ENCODE results near the gene CYP2C19. TPM values are rescaled to one million over a fixed set of nuclear protein-coding genes. Genes with fewer than 3 reads are reported as not detected.

The CYP2C19 gene
- total and polyA plus RNA-seq, 9 of the 15 experiments (the other 6 are each of a cell fraction or from before 2014, with no cell fraction given), result not detected

DNA sequence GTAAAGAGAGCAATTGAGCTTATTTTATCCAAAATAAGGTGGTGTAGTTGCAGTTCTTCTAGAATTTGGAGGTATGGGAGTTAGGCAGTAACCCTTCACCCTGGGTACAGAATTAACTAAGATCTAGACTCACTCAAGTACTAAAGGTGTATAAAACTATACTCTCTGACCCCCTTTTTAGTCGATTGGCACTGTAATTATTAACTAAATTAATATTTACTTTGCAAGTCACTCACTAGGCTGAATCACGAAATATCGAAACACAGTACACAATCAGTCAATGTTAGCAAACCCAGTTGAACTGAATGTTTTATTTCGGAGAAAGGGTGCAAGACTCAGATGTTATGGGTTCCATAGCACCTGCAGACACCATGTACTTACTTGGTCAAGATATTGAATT lies 14.6 kb upstream of the CYP2C19 start (continued):
- TF ChIP-seq, protein P1, sequence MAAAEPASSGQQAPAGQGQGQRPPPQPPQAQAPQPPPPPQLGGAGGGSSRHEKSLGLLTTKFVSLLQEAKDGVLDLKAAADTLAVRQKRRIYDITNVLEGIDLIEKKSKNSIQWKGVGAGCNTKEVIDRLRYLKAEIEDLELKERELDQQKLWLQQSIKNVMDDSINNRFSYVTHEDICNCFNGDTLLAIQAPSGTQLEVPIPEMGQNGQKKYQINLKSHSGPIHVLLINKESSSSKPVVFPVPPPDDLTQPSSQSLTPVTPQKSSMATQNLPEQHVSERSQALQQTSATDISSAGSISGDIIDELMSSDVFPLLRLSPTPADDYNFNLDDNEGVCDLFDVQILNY (CRISPR knock-in tag; IDR thresholded peaks at IDR 0.05), result no peak
- TF ChIP-seq, protein P2, sequence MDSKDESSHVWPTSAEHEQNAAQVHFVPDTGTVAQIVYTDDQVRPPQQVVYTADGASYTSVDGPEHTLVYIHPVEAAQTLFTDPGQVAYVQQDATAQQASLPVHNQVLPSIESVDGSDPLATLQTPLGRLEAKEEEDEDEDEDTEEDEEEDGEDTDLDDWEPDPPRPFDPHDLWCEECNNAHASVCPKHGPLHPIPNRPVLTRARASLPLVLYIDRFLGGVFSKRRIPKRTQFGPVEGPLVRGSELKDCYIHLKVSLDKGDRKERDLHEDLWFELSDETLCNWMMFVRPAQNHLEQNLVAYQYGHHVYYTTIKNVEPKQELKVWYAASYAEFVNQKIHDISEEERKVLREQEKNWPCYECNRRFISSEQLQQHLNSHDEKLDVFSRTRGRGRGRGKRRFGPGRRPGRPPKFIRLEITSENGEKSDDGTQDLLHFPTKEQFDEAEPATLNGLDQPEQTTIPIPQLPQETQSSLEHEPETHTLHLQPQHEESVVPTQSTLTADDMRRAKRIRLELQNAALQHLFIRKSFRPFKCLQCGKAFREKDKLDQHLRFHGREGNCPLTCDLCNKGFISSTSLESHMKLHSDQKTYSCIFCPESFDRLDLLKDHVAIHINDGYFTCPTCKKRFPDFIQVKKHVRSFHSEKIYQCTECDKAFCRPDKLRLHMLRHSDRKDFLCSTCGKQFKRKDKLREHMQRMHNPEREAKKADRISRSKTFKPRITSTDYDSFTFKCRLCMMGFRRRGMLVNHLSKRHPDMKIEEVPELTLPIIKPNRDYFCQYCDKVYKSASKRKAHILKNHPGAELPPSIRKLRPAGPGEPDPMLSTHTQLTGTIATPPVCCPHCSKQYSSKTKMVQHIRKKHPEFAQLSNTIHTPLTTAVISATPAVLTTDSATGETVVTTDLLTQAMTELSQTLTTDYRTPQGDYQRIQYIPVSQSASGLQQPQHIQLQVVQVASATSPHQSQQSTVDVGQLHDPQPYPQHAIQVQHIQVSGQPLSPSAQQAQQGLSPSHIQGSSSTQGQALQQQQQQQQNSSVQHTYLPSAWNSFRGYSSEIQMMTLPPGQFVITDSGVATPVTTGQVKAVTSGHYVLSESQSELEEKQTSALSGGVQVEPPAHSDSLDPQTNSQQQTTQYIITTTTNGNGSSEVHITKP (IDR thresholded peaks at IDR 0.05; ENCODE audit: partially characterized antibody), result no peak
- TF ChIP-seq DNMT1 (IDR thresholded peaks at IDR 0.05) (no peak), GABPA (tag; conservative IDR thresholded peaks at IDR 0.05; ENCODE audit: low read depth) (no peak)

DNA sequence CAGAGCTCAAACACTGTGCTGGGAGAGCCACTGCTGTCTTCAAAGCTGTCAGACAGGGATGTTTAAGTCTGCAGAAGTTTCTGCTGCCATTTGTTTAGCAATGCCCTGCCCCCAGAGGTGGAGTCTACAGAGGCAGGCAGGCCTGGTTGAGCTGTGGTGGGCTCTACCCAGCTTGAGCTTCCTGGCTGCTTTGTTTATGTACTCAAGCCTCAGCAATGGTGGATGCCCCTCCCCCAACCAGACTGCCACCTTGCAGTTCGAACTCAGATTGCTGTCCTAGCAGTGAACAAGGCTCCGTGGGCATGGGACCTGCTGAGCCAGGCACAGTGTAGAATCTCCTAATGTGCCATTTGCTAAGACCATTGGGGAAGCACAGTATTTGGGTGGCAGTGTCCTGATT lies 4.6 kb upstream of the CYP2C19 start:
- in situ Hi-C loops (cut with MboI), result no loop called here
- ChIA-PET POLR2A (no interaction called here), CTCF (ENCODE audit: low intra/inter-chr PET ratio) (no interaction called here)
- TF ChIP-seq NFATC3 (IDR thresholded peaks at IDR 0.05), result no peak
- TF ChIP-seq, protein P3, sequence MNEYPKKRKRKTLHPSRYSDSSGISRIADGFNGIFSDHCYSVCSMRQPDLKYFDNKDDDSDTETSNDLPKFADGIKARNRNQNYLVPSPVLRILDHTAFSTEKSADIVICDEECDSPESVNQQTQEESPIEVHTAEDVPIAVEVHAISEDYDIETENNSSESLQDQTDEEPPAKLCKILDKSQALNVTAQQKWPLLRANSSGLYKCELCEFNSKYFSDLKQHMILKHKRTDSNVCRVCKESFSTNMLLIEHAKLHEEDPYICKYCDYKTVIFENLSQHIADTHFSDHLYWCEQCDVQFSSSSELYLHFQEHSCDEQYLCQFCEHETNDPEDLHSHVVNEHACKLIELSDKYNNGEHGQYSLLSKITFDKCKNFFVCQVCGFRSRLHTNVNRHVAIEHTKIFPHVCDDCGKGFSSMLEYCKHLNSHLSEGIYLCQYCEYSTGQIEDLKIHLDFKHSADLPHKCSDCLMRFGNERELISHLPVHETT (CRISPR knock-in tag; conservative IDR thresholded peaks at IDR 0.05 in 1 of 2, IDR thresholded peaks at IDR 0.05 in 1 of 2), result no peak
- TF ChIP-seq, protein P4, sequence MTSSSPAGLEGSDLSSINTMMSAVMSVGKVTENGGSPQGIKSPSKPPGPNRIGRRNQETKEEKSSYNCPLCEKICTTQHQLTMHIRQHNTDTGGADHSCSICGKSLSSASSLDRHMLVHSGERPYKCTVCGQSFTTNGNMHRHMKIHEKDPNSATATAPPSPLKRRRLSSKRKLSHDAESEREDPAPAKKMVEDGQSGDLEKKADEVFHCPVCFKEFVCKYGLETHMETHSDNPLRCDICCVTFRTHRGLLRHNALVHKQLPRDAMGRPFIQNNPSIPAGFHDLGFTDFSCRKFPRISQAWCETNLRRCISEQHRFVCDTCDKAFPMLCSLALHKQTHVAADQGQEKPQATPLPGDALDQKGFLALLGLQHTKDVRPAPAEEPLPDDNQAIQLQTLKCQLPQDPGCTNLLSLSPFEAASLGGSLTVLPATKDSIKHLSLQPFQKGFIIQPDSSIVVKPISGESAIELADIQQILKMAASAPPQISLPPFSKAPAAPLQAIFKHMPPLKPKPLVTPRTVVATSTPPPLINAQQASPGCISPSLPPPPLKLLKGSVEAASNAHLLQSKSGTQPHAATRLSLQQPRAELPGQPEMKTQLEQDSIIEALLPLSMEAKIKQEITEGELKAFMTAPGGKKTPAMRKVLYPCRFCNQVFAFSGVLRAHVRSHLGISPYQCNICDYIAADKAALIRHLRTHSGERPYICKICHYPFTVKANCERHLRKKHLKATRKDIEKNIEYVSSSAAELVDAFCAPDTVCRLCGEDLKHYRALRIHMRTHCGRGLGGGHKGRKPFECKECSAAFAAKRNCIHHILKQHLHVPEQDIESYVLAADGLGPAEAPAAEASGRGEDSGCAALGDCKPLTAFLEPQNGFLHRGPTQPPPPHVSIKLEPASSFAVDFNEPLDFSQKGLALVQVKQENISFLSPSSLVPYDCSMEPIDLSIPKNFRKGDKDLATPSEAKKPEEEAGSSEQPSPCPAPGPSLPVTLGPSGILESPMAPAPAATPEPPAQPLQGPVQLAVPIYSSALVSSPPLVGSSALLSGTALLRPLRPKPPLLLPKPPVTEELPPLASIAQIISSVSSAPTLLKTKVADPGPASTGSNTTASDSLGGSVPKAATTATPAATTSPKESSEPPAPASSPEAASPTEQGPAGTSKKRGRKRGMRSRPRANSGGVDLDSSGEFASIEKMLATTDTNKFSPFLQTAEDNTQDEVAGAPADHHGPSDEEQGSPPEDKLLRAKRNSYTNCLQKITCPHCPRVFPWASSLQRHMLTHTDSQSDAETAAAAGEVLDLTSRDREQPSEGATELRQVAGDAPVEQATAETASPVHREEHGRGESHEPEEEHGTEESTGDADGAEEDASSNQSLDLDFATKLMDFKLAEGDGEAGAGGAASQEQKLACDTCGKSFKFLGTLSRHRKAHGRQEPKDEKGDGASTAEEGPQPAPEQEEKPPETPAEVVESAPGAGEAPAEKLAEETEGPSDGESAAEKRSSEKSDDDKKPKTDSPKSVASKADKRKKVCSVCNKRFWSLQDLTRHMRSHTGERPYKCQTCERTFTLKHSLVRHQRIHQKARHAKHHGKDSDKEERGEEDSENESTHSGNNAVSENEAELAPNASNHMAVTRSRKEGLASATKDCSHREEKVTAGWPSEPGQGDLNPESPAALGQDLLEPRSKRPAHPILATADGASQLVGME (CRISPR knock-in tag; IDR thresholded peaks at IDR 0.05), result no peak

More for the DNA sequence above, 4.6 kb upstream of the CYP2C19 start:
- H3K4me1 ChIP-seq (replicated peaks in 1 of 2; ENCODE audit: control insufficient read depth in 2 of 2, insufficient read depth in 2 of 2, low read length in 2 of 2), result no peaks in the 10 kb centered on the region
- no peak for ATAC-seq
- no peaks in the 10 kb centered on the region for H3K79me2 ChIP-seq (ENCODE audit: control insufficient read depth, insufficient read depth, low read length)
- H3K36me3 ChIP-seq (ENCODE audit: control insufficient read depth, insufficient read depth, low read length), result no peaks in the 10 kb centered on the region
- no peak for DNase-seq (ENCODE audit: extremely low read depth in 1 of 4, low spot score in 3 of 4)
- no peak overlapping the region for H3K9ac ChIP-seq (ENCODE audit: insufficient read depth in 1 of 2, low read depth in 2 of 2, low read length in 2 of 2)
- whole genome bisulfite sequencing (ENCODE audit: insufficient coverage, low coverage, missing lambda C conversion rate), result 0% methylated on average over 2 of the region's 2 CpGs
- no peaks in the 10 kb centered on the region for H3K9me1 ChIP-seq (ENCODE audit: control insufficient read depth, insufficient read depth, low read length)
- BruUV-seq (replicated peaks), result no TSS peak
- H3K9me3 ChIP-seq (replicated peaks; ENCODE audit: control insufficient read depth, insufficient read depth, low read depth, low read length), result no peaks in the 10 kb centered on the region
- no peaks in the 10 kb centered on the region for H3K27me3 ChIP-seq (ENCODE audit: control insufficient read depth in 2 of 2, insufficient read depth in 2 of 2, low read length in 2 of 2)
- H4K20me1 ChIP-seq (replicated peaks; ENCODE audit: control insufficient read depth, insufficient read depth, low read length), result no peaks in the 10 kb centered on the region
- intact Hi-C loops (cut with micrococcal nuclease), result no loop called here
- no peak overlapping the region for H3K4me3 ChIP-seq
- no peak overlapping the region for H2AFZ ChIP-seq (ENCODE audit: low read depth, low read length)
- no peak overlapping the region for H3K4me2 ChIP-seq (ENCODE audit: insufficient read depth, low read length)
- no peak for FAIRE-seq
- H3K27ac ChIP-seq (ENCODE audit: extremely low read depth, low read depth, low read length), result no peak overlapping the region
